Measurements from ENCODE around the gene CRIP3. TPM values are rescaled to one million over a fixed set of nuclear protein-coding genes. Genes with fewer than 3 reads are reported as not detected.

The CRIP3 gene
- total and polyA plus RNA-seq, 8 donors, result 0.37 to 1.6 (median 0.92) TPM; not detected in 5

GRCh38 chr6:43293698-43294097, 14.9 kb downstream of the CRIP3 start:
- Histone ChIP-seq H3K4me1 (no peaks in the 10 kb centered on the region), H3K9me3 (no peaks in the 10 kb centered on the region), H3K36me3 (no peaks in the 10 kb centered on the region), H3K27me3 (peaks cover 0 to 10% (median 0%) of the 10 kb centered on the region in 3 donors), H3K4me3 (no peak overlapping the region), H3K27ac (no peak overlapping the region)
- TF ChIP-seq POLR2A (IDR thresholded peaks at IDR 0.05) (no peak), EP300 (IDR thresholded peaks at IDR 0.05) (no peak), CTCF (IDR thresholded peaks at IDR 0.05) (no peak), POLR2AphosphoS5 (IDR thresholded peaks at IDR 0.05) (no peak)
- intact Hi-C loops (cut with DNase I; ENCODE audit: low total_unique reads), result no loop called here
- DNase-seq, result no peak
- 92 to 97% (median 95%) methylated on average over 3 of the region's 3 CpGs for WGBS, 5 donors

DNA sequence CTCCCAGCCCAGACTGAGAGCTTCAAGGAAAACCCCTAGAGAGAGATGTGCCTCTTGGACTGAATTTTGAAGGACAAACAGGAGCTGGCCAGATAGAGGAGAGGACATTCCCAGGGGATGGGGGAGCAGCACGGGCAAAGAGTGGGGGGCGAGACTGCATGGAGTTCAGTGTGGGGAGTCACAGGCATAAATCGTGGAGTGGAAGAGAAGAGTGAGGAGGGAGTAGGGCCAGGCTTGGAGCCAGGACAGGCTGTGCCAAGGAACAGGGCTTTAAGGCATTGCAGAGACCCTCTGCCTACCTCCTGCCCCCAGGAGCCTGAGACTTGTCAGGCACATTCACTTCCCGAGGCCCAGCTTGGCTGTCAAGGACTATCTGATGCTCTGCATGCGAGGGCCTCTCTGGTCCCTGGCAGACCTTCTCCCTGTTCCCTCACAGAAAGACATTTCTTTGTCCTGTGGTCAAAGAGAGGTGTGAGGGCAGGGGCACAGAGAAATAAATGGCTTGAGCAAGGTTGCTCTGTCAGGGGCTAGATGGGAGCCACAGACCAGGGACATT, 15.8 kb downstream of the CRIP3 start:
- TF ChIP-seq CTCF (IDR thresholded peaks at IDR 0.05) (no peak), POLR2AphosphoS5 (IDR thresholded peaks at IDR 0.05) (no peak), EP300 (IDR thresholded peaks at IDR 0.05) (no peak), POLR2A (IDR thresholded peaks at IDR 0.05) (no peak)
- intact Hi-C loops (cut with DNase I; ENCODE audit: low total_unique reads), result no loop called here
- Histone ChIP-seq H3K4me1 (no peaks in the 10 kb centered on the region), H3K27ac (no peak overlapping the region), H3K9me3 (no peaks in the 10 kb centered on the region), H3K36me3 (no peaks in the 10 kb centered on the region), H3K27me3 (peaks cover 0 to 2% (median 0%) of the 10 kb centered on the region in 3 donors), H3K4me3 (no peak overlapping the region)
- 73 to 88% (median 86%) methylated on average over 5 of the region's 5 CpGs for WGBS, 5 donors
- no peak for DNase-seq

- H3K4me3 ChIP-seq, result no peak overlapping the region
- TF ChIP-seq EP300 (IDR thresholded peaks at IDR 0.05) (no peak), POLR2A (IDR thresholded peaks at IDR 0.05) (no peak), POLR2AphosphoS5 (IDR thresholded peaks at IDR 0.05) (no peak), CTCF (IDR thresholded peaks at IDR 0.05) (no peak)
- no peak overlapping the region for H3K27ac ChIP-seq
- H3K36me3 ChIP-seq, result no peaks in the 10 kb centered on the region
- no peak for DNase-seq
- intact Hi-C loops (cut with DNase I; ENCODE audit: low total_unique reads), result no loop called here
- H3K4me1 ChIP-seq, result no peaks in the 10 kb centered on the region
- H3K9me3 ChIP-seq, result no peaks in the 10 kb centered on the region
- 91 to 99% (median 94%) methylated on average over 6 of the region's 6 CpGs for WGBS, 5 donors
- no peaks in the 10 kb centered on the region for H3K27me3 ChIP-seq
Measured at GRCh38 chr6:43292341-43292740, 16.3 kb downstream of the CRIP3 start.

GRCh38 chr6:43291708-43292107, 16.9 kb downstream of the CRIP3 start:
- H3K27me3 ChIP-seq, result peaks cover 0 to 5% (median 0%) of the 10 kb centered on the region in 3 donors
- H3K27ac ChIP-seq, result no peak overlapping the region
- H3K4me1 ChIP-seq, result no peaks in the 10 kb centered on the region
- WGBS, 5 donors, result 80 to 98% (median 89%) methylated on average over 2 of the region's 2 CpGs
- no peaks in the 10 kb centered on the region for H3K36me3 ChIP-seq
- no peak for DNase-seq
- intact Hi-C loops (cut with DNase I; ENCODE audit: low total_unique reads), result no loop called here
- H3K9me3 ChIP-seq, result no peaks in the 10 kb centered on the region
- no peak overlapping the region for H3K4me3 ChIP-seq
- TF ChIP-seq CTCF (IDR thresholded peaks at IDR 0.05) (no peak), EP300 (IDR thresholded peaks at IDR 0.05) (no peak), POLR2A (IDR thresholded peaks at IDR 0.05) (no peak), POLR2AphosphoS5 (IDR thresholded peaks at IDR 0.05) (no peak)

Data from stomach (tissue), 9 donors.